C4-2B (cell line): ENCODE data around the gene ETV6.

ENCODE experiments used
- ZFX ChIP-seq: fragments of 450-650 bp; IDR thresholded peaks from 2 replicates; pipeline ENCODE4 v1.6.1; 2017
- TF ChIP-seq, protein P1 (sequence below): fragments of 450-650 bp; conservative IDR thresholded peaks from 2 replicates; pipeline ENCODE4 v1.5.1; 2017; ENCODE audit warnings: mild to moderate bottlenecking

DNA sequence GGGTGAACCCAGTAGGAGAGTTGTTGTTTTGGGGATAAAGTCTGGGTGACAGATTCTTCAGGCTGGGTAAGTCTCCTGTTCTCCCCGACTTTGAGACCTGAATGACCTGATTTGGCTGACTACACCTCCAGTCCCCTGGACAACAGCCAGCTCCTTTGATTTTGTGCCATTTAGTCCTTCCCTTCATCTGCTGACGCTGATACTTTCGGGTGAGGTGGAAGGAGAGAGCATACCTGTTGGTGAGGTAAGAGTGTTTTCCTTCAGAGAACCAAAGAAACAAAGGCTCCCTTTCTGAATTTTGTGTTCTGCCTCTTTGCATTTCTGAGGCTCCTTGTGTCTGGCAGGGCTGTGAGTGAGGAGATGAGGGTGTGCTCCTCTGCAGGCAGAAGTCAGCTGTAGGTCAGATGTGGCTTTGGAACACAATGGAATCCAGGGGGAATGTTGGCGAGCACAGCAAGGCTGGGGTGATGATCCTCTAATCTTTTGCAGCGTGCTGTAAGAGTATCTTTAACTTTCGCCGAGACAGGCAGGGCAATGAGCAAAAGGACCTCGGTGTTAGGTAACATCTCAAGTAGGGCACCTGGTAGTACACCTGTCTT, 12.1 kb downstream of the ETV6 start:
- TF ChIP-seq, protein P1, sequence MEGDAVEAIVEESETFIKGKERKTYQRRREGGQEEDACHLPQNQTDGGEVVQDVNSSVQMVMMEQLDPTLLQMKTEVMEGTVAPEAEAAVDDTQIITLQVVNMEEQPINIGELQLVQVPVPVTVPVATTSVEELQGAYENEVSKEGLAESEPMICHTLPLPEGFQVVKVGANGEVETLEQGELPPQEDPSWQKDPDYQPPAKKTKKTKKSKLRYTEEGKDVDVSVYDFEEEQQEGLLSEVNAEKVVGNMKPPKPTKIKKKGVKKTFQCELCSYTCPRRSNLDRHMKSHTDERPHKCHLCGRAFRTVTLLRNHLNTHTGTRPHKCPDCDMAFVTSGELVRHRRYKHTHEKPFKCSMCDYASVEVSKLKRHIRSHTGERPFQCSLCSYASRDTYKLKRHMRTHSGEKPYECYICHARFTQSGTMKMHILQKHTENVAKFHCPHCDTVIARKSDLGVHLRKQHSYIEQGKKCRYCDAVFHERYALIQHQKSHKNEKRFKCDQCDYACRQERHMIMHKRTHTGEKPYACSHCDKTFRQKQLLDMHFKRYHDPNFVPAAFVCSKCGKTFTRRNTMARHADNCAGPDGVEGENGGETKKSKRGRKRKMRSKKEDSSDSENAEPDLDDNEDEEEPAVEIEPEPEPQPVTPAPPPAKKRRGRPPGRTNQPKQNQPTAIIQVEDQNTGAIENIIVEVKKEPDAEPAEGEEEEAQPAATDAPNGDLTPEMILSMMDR = no peak
- no peak for TF ChIP-seq ZFX
